NB4 (cell line): ENCODE data around the gene ACSBG1.

Experiments used
- POLR2A ChIP-seq: IDR thresholded peaks from 2 replicates; pipeline ENCODE4 v1.6.1; 2011; ENCODE audit warnings: mild to moderate bottlenecking; ENCODE audit not compliant: insufficient read length; ENCODE audit errors: extremely low read depth
- TF ChIP-seq, protein P1 (sequence below): IDR thresholded peaks from 2 replicates; pipeline ENCODE4 v1.6.1; 2011; ENCODE audit warnings: low read depth, low read length

DNA sequence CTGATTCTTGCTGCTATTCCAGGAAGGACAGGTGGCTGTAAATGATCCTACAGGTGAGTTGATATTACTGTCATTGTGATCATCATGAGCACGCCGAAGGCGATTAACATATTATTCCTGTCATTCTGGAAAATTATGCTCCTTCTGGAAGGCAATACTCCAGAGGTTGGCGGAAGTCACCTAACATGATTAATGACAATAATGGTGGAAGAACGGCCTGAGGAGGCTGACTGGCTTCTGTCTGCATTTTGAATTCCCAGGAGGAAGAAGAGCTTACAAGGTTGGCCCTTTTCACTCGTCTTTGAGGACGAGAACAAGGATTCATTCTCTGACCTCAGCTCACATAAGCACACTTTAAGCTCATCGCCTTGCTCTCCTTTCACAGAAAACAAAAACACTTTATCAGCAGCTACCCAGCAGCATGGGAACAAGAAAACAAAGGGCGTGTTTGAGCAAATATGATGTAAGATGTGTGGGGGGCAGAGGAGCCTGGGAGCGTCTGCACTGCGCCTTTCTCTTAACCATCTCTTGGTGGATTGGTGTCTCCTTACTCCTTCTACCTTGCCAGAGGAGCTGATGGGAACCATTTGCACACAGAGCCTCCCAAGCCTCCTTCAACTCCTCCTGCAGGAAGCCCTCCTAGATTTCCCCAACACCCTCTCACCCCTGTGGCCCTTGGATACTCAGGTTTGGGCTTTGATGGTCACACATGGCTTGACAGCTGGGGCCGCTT, 23.0 kb downstream of the ACSBG1 start:
- TF ChIP-seq POLR2A, result no peak
- TF ChIP-seq, protein P1, sequence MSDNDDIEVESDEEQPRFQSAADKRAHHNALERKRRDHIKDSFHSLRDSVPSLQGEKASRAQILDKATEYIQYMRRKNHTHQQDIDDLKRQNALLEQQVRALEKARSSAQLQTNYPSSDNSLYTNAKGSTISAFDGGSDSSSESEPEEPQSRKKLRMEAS, result no peak
